Caco-2 (cell line): Measurements from ENCODE around the gene NBAS. TPM values are rescaled to one million over a fixed set of nuclear protein-coding genes. Genes with fewer than 3 reads are reported as not detected.

Source experiments
- BruUV-seq: library from RNA; stranded (reverse); fragments of 400-500 nt; replicated peaks from 2 replicates; lab custom pipeline; 2021; lab: Mats Ljungman, UMichigan
- CTCF ChIA-PET: fragments of 300-600 bp; sonication (Branson Sonifier 250); formaldehyde crosslinking; loops from one replicate; lab custom pipeline; 2022; ENCODE audit warnings: antibody characterized with exemption; lab: Charles Lee
- POLR2A ChIA-PET: fragments of 300-600 bp; sonication (Branson Sonifier 250); formaldehyde crosslinking; loops from one replicate; lab custom pipeline; 2022; ENCODE audit warnings: antibody characterized with exemption; lab: Charles Lee
- DNase-seq, 2 experiments: peaks; one replicate each; pipeline versions ENCODE4 v3.0.0 to v3.0.0-alpha.2; 2020 to 2022
- H3K27me3 ChIP-seq: replicated peaks from 2 replicates; pipeline ENCODE4 v1.6.0; 2011; ENCODE audit warnings: low read length; ENCODE audit not compliant: control insufficient read depth, insufficient read depth
- H3K36me3 ChIP-seq: 2 replicates; pipeline ENCODE4 v1.5.1; 2011; ENCODE audit warnings: low read length; ENCODE audit not compliant: control insufficient read depth, insufficient read depth
- H3K4me1 ChIP-seq: fragments of 250-450 bp; sonication (Bioruptor Pico); 2 replicates; pipeline ENCODE4 v1.5.1; 2020; ENCODE audit warnings: mild to moderate bottlenecking
- H3K4me3 ChIP-seq: 2 replicates; pipeline ENCODE4 v1.5.1; 2011; ENCODE audit warnings: low read depth, mild to moderate bottlenecking, control low read depth, low read length
- H3K9me3 ChIP-seq: fragments of 250-450 bp; sonication (Bioruptor Pico); 2 replicates; pipeline ENCODE4 v1.5.1; 2020; ENCODE audit warnings: mild to moderate bottlenecking, moderate library complexity
- H3K27ac Mint-ChIP-seq: one replicate; pipeline ENCODE4 v1.8.0; 2022; ENCODE audit warnings: mixed read lengths; ENCODE audit not compliant: unreplicated experiment
- H3K27me3 Mint-ChIP-seq: one replicate; pipeline ENCODE4 v1.8.0; 2022; ENCODE audit warnings: mixed read lengths; ENCODE audit not compliant: insufficient read depth, unreplicated experiment
- H3K36me3 Mint-ChIP-seq: one replicate; pipeline ENCODE4 v1.8.0; 2022; ENCODE audit warnings: mild to moderate bottlenecking, mixed read lengths; ENCODE audit not compliant: insufficient read depth, unreplicated experiment
- H3K4me1 Mint-ChIP-seq: one replicate; pipeline ENCODE4 v1.8.0; 2022; ENCODE audit warnings: low read depth, mixed read lengths; ENCODE audit not compliant: unreplicated experiment
- H3K4me3 Mint-ChIP-seq: one replicate; pipeline ENCODE4 v1.8.0; 2022; ENCODE audit warnings: mild to moderate bottlenecking, moderate library complexity, mixed read lengths; ENCODE audit not compliant: unreplicated experiment
- H3K9me3 Mint-ChIP-seq: one replicate; pipeline ENCODE4 v1.8.0; 2022; ENCODE audit warnings: mixed read lengths; ENCODE audit not compliant: unreplicated experiment
- CTCF ChIP-seq, 2 experiments: fragments of 200-600 bp in 1 of 2; IDR thresholded peaks; 1 replicate in 1 of 2; 2 replicates in 1 of 2; pipeline versions ENCODE4 v1.5.1 to v1.8.0; 2011 to 2022; ENCODE audit warnings: antibody characterized with exemption in 1 of 2, control low read depth in 1 of 2, inconsistent platforms in 1 of 2, low read depth in 1 of 2, low read length in 1 of 2, mild to moderate bottlenecking in 1 of 2, moderate library complexity in 1 of 2; ENCODE audit not compliant: insufficient read depth in 1 of 2, severe bottlenecking in 1 of 2, unreplicated experiment in 1 of 2
- intact Hi-C: fragments of 100-400 bp; cut with micrococcal nuclease; formaldehyde crosslinking; loops from one replicate; pipeline ENCODE4 v1.10.0; 2022; ENCODE audit not compliant: unreplicated experiment
- total RNA-seq: library from RNA; stranded (reverse); gene quantifications from 2 replicates; pipeline ENCODE4 v1.2.3, GENCODE V29; 2022

Gene NBAS
- total RNA-seq, 1 experiment from 2014 or later, result 31.1 TPM

GRCh38 chr2:15173501-15173900, 387.6 kb downstream of the NBAS start:
- no peaks in the 10 kb centered on the region for H3K36me3 ChIP-seq
- no peak overlapping the region for H3K4me3 ChIP-seq
- POLR2A ChIA-PET, result no interaction called here
- no peak overlapping the region for H3K27ac Mint-ChIP-seq
- no peak for DNase-seq
- peaks cover 24% of the 10 kb centered on the region for H3K4me1 Mint-ChIP-seq
- H3K9me3 ChIP-seq, result no peaks in the 10 kb centered on the region
- no peaks in the 10 kb centered on the region for H3K27me3 ChIP-seq
- peaks cover 9% of the 10 kb centered on the region for H3K36me3 Mint-ChIP-seq
- peaks cover 1% of the 10 kb centered on the region for H3K9me3 Mint-ChIP-seq
- intact Hi-C loops, result no loop called here
- TF ChIP-seq CTCF (IDR thresholded peaks at IDR 0.05; ENCODE audit: insufficient read depth in 1 of 2, low read depth in 1 of 2, low read length in 1 of 2, severe bottlenecking in 1 of 2, unreplicated experiment in 1 of 2), result no peak
- H3K27me3 Mint-ChIP-seq, result no peaks in the 10 kb centered on the region
- no peak overlapping the region for H3K4me3 Mint-ChIP-seq
- CTCF ChIA-PET, result no interaction called here
- no TSS peak for BruUV-seq
- H3K4me1 ChIP-seq, result peaks cover 15% of the 10 kb centered on the region

DNA sequence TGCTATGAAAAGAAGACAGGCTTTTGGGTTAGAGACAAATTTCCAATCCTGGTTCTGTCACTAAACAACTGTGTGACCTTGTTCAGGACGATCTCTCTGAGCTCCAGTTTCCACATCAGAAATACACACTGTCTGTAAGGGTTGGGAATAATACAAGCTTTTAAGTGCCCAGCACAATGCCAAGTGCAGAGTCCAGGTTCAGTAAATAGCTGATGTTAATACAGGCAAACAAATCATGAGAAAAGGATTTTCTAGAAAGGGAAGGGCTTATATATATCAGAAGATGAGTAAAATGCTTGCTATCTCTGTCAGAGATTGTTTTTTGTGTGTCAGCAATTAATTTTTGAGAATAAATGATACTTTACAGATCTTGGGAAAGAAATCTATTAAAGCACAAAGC, 388.3 kb downstream of the NBAS start:
- Mint-ChIP-seq H3K27ac (no peak overlapping the region), H3K27me3 (no peaks in the 10 kb centered on the region), H3K4me1 (peaks cover 24% of the 10 kb centered on the region), H3K9me3 (peaks cover 8% of the 10 kb centered on the region), H3K36me3 (peaks cover 9% of the 10 kb centered on the region), H3K4me3 (no peak overlapping the region)
- no peak for DNase-seq
- TF ChIP-seq CTCF (IDR thresholded peaks at IDR 0.05; ENCODE audit: insufficient read depth in 1 of 2, low read depth in 1 of 2, low read length in 1 of 2, severe bottlenecking in 1 of 2, unreplicated experiment in 1 of 2), result no peak
- H3K4me1 ChIP-seq, result peaks cover 15% of the 10 kb centered on the region
- POLR2A ChIA-PET, result no interaction called here
- H3K4me3 ChIP-seq, result no peak overlapping the region
- H3K9me3 ChIP-seq, result no peaks in the 10 kb centered on the region
- BruUV-seq, result no TSS peak
- CTCF ChIA-PET, result interaction anchor here (1.1 kb wide), 1 partner anchor 404 kb away, joined by 3 read pairs; no protein-coding TSS in a partner anchor
- H3K36me3 ChIP-seq, result no peaks in the 10 kb centered on the region
- intact Hi-C loops, result no loop called here
- H3K27me3 ChIP-seq, result no peaks in the 10 kb centered on the region

GRCh38 chr2:15170070-15170775, 390.9 kb downstream of the NBAS start:
- POLR2A ChIA-PET, result interaction anchor here (0.6 kb wide), 1 partner anchor 84 kb away, joined by 3 read pairs; no protein-coding TSS in a partner anchor
- no TSS peak for BruUV-seq
- Mint-ChIP-seq H3K4me1 (peaks cover 24% of the 10 kb centered on the region), H3K36me3 (peaks cover 9% of the 10 kb centered on the region), H3K4me3 (no peak overlapping the region), H3K27me3 (no peaks in the 10 kb centered on the region), H3K9me3 (peaks cover 9% of the 10 kb centered on the region), H3K27ac (peak overlapping the region; percentile 93)
- Histone ChIP-seq H3K9me3 (no peaks in the 10 kb centered on the region), H3K36me3 (no peaks in the 10 kb centered on the region), H3K4me3 (no peak overlapping the region), H3K27me3 (no peaks in the 10 kb centered on the region), H3K4me1 (peaks cover 15% of the 10 kb centered on the region)
- intact Hi-C loops, result no loop called here
- no peak for TF ChIP-seq CTCF (IDR thresholded peaks at IDR 0.05; ENCODE audit: insufficient read depth in 1 of 2, low read depth in 1 of 2, low read length in 1 of 2, severe bottlenecking in 1 of 2, unreplicated experiment in 1 of 2)
- DNase-seq, result no peak
- CTCF ChIA-PET, result no interaction called here
